ENCODE results near the gene TPK1. TPM values are rescaled to one million over a fixed set of nuclear protein-coding genes. Genes with fewer than 3 reads are reported as not detected.

Gene TPK1
- total and polyA plus RNA-seq, 2 of the 4 experiments (the other 2 are of a cell fraction) = 0.38 to 1.8 TPM

GRCh38 chr7:144519925-144520324, 315.9 kb downstream of the TPK1 start:
- Histone ChIP-seq H3K4me2 (ENCODE audit: low read depth, low read length) (no peak overlapping the region), H3K27me3 (ENCODE audit: control insufficient read depth, insufficient read depth, low read length) (no peaks in the 10 kb centered on the region), H3K14ac (replicated peaks; ENCODE audit: low read depth, low read length) (no peak overlapping the region), H3K27ac (ENCODE audit: insufficient read depth, low read length) (no peak overlapping the region), H2AFZ (replicated peaks; ENCODE audit: low read length, poor library complexity) (no peak overlapping the region), H2BK120ac (ENCODE audit: low read depth, low read length) (no peak overlapping the region), H3K4me1 (ENCODE audit: control insufficient read depth, insufficient read depth, low read length) (no peaks in the 10 kb centered on the region), H3K56ac (ENCODE audit: extremely low read depth, insufficient read depth, low read length) (no peak overlapping the region), H3K9ac (ENCODE audit: low read depth, low read length) (no peak overlapping the region), H4K8ac (ENCODE audit: low read depth in 2 of 2, low read length in 2 of 2) (no peak overlapping the region), H4K20me1 (ENCODE audit: insufficient read depth, low read length) (no peaks in the 10 kb centered on the region), H3K18ac (ENCODE audit: low read depth, low read length) (no peak overlapping the region), H2AK9ac (replicated peaks; ENCODE audit: low read depth, low read length, poor library complexity) (no peak overlapping the region), H3K9me3 (ENCODE audit: control insufficient read depth, insufficient read depth, low read length) (peaks cover 5% of the 10 kb centered on the region), H3K36me3 (ENCODE audit: control insufficient read depth, insufficient read depth, low read length) (no peaks in the 10 kb centered on the region), H2BK20ac (ENCODE audit: low read depth, low read length) (no peak overlapping the region), H3K23ac (ENCODE audit: low read depth, low read length) (no peak overlapping the region), H3K4me3 (ENCODE audit: insufficient read depth, low read depth, low read length) (no peak overlapping the region), H4K91ac (ENCODE audit: insufficient read depth, low read depth, low read length) (no peak overlapping the region), H3K4ac (ENCODE audit: low read depth, low read length) (no peak overlapping the region), H2BK15ac (ENCODE audit: low read depth, low read length) (no peak overlapping the region), H4K5ac (ENCODE audit: low read depth, low read length) (no peak overlapping the region), H2AK5ac (ENCODE audit: low read depth, low read length) (no peak overlapping the region), H2BK5ac (ENCODE audit: low read depth, low read length, poor library complexity, severe bottlenecking) (no peak overlapping the region), H3K79me1 (ENCODE audit: low read depth in 1 of 2, low read length in 2 of 2) (no peaks in the 10 kb centered on the region), H3K9me1 (ENCODE audit: insufficient read depth, low read length) (no peaks in the 10 kb centered on the region)
- ChIA-PET POLR2A (ENCODE audit: unreplicated experiment) (no interaction called here), CTCF (no interaction called here)
- WGBS, 2 experiments (ENCODE audit: extremely low coverage in 2 of 2, insufficient read length in 1 of 2) = no CpG with 5 or more reads among the region's 4 CpGs
- intact Hi-C loops (cut with micrococcal nuclease) = no loop called here
- TF ChIP-seq RCOR1 (IDR thresholded peaks at IDR 0.05; ENCODE audit: insufficient replicate concordance, low read length) (no peak), MAZ (IDR thresholded peaks at IDR 0.05; ENCODE audit: borderline replicate concordance, low read depth, low read length) (no peak), CEBPB (IDR thresholded peaks at IDR 0.05; ENCODE audit: low read depth, low read length) (no peak), CHD1 (IDR thresholded peaks at IDR 0.05; ENCODE audit: low read depth, low read length) (no peak), RAD21 (IDR thresholded peaks at IDR 0.05; ENCODE audit: low read length) (no peak), POLR2A (IDR thresholded peaks at IDR 0.05; ENCODE audit: low read depth, low read length) (no peak), MXI1 (IDR thresholded peaks at IDR 0.05; ENCODE audit: borderline replicate concordance, low read depth, low read length) (no peak), NFE2L2 (IDR thresholded peaks at IDR 0.05; ENCODE audit: low read depth, low read length) (no peak), SMC3 (IDR thresholded peaks at IDR 0.05; ENCODE audit: low read depth, low read length) (no peak), BHLHE40 (IDR thresholded peaks at IDR 0.05; ENCODE audit: low read depth, low read length) (no peak), FOS (IDR thresholded peaks at IDR 0.05; ENCODE audit: low read depth, low read length) (no peak), RFX5 (IDR thresholded peaks at IDR 0.05; ENCODE audit: low read depth, low read length) (no peak), MAFK (IDR thresholded peaks at IDR 0.05; ENCODE audit: low read depth, low read length) (no peak), ELK1 (IDR thresholded peaks at IDR 0.05; ENCODE audit: borderline replicate concordance, low read depth, low read length) (no peak)
- TF ChIP-seq, protein P1, sequence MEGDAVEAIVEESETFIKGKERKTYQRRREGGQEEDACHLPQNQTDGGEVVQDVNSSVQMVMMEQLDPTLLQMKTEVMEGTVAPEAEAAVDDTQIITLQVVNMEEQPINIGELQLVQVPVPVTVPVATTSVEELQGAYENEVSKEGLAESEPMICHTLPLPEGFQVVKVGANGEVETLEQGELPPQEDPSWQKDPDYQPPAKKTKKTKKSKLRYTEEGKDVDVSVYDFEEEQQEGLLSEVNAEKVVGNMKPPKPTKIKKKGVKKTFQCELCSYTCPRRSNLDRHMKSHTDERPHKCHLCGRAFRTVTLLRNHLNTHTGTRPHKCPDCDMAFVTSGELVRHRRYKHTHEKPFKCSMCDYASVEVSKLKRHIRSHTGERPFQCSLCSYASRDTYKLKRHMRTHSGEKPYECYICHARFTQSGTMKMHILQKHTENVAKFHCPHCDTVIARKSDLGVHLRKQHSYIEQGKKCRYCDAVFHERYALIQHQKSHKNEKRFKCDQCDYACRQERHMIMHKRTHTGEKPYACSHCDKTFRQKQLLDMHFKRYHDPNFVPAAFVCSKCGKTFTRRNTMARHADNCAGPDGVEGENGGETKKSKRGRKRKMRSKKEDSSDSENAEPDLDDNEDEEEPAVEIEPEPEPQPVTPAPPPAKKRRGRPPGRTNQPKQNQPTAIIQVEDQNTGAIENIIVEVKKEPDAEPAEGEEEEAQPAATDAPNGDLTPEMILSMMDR (conservative IDR thresholded peaks at IDR 0.05; ENCODE audit: low read depth, low read length) = no peak
- TF ChIP-seq, protein P2, sequence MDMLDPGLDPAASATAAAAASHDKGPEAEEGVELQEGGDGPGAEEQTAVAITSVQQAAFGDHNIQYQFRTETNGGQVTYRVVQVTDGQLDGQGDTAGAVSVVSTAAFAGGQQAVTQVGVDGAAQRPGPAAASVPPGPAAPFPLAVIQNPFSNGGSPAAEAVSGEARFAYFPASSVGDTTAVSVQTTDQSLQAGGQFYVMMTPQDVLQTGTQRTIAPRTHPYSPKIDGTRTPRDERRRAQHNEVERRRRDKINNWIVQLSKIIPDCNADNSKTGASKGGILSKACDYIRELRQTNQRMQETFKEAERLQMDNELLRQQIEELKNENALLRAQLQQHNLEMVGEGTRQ (IDR thresholded peaks at IDR 0.05; ENCODE audit: low read depth, low read length) = no peak
- no peak for DNase-seq
- dilution Hi-C loops (cut with HindIII; ENCODE audit: low sequenced_read_pairs, unreplicated experiment) = no loop called here
- in situ Hi-C loops (cut with MboI; ENCODE audit: low sequenced_read_pairs) = no loop called here
- no TSS peak for BruUV-seq (replicated peaks)
- ATAC-seq (ENCODE audit: low read depth) = no peak
